SK-N-SH (cell line): ENCODE measurements around the gene GPX2. TPM values are rescaled to one million over a fixed set of nuclear protein-coding genes. Genes with fewer than 3 reads are reported as not detected.

Source experiments
- CTCF ChIA-PET: fragments of 300-600, 350-600 bp; formaldehyde crosslinking; extraction: SDS; loops from one replicate; lab custom pipeline; 2021; lab: Yijun Ruan, JAX
- POLR2A ChIA-PET: fragments of 350-600 bp; sonication (Branson Sonifier 250); formaldehyde crosslinking; extraction: SDS; loops from one replicate; lab custom pipeline; 2020; ENCODE audit warnings: antibody characterized with exemption, inconsistent platforms; lab: Yijun Ruan, JAX
- DNase-seq: peaks from one replicate; pipeline ENCODE4 v3.0.0; 2012
- H2AFZ ChIP-seq: fragments of 200-600 bp; sonication (generic); 2 replicates; pipeline ENCODE4 v1.8.1; 2016; ENCODE audit warnings: antibody characterized with exemption, mild to moderate bottlenecking, low read depth
- H3F3A ChIP-seq: fragments of 200-600 bp; sonication (generic); replicated peaks from 2 replicates; pipeline ENCODE3; 2016; ENCODE audit warnings: antibody characterized with exemption, mild to moderate bottlenecking; ENCODE audit not compliant: insufficient read depth
- H3K27ac ChIP-seq, 2 experiments: fragments of 200-500 bp in 1 of 2; fragments of 200-600 bp in 1 of 2; sonication (Bioruptor generic) in 1 of 2; sonication (generic), shearing (Covaris generic) in 1 of 2; 2 replicates each; pipeline versions ENCODE4 v1.5.1 to v1.6.1; 2014 to 2016; ENCODE audit warnings: low read depth in 2 of 2, inconsistent platforms in 1 of 2, low read length in 1 of 2, mild to moderate bottlenecking in 1 of 2, mixed read lengths in 1 of 2
- H3K27me3 ChIP-seq: fragments of 200-600 bp; sonication (generic), shearing (Covaris generic); 2 replicates; pipeline ENCODE4 v1.6.1; 2016; ENCODE audit warnings: mixed run types; ENCODE audit not compliant: insufficient read depth
- H3K36me3 ChIP-seq, 2 experiments: fragments of 200-500 bp in 1 of 2; fragments of 200-600 bp in 1 of 2; sonication (Bioruptor generic) in 1 of 2; sonication (generic) in 1 of 2; replicated peaks in 1 of 2; 2 replicates each; pipeline versions ENCODE3 to v1.5.1; 2014 to 2016; ENCODE audit warnings: low read length in 1 of 2, mild to moderate bottlenecking in 1 of 2; ENCODE audit not compliant: insufficient read depth in 2 of 2, control insufficient read depth in 1 of 2
- H3K4me1 ChIP-seq, 2 experiments: fragments of 200-500 bp in 1 of 2; fragments of 200-600 bp in 1 of 2; sonication (Bioruptor generic) in 1 of 2; sonication (generic), shearing (Covaris generic) in 1 of 2; 2 replicates each; pipeline versions ENCODE4 v1.5.1 to v1.6.1; 2014 to 2016; ENCODE audit warnings: low read depth in 1 of 2, low read length in 1 of 2, mixed run types in 1 of 2; ENCODE audit not compliant: insufficient read depth in 2 of 2, control insufficient read depth in 1 of 2
- H3K4me2 ChIP-seq: fragments of 200-600 bp; sonication (generic), shearing (Covaris generic); 2 replicates; pipeline ENCODE4 v1.6.1; 2017; ENCODE audit warnings: mixed run types
- H3K4me3 ChIP-seq, 2 experiments: fragments of 200-500 bp in 1 of 2; fragments of 200-600 bp in 1 of 2; sonication (Bioruptor generic) in 1 of 2; sonication (generic), shearing (Covaris generic) in 1 of 2; 2 replicates each; pipeline versions ENCODE4 v1.5.1 to v1.8.1; 2014 to 2016; ENCODE audit warnings: low read depth in 2 of 2, inconsistent platforms in 1 of 2, low read length in 1 of 2, mild to moderate bottlenecking in 1 of 2, mixed read lengths in 1 of 2, moderate library complexity in 1 of 2
- H3K79me2 ChIP-seq: fragments of 200-600 bp; sonication (generic); 2 replicates; pipeline ENCODE4 v1.8.1; 2017; ENCODE audit warnings: mild to moderate bottlenecking; ENCODE audit not compliant: insufficient read depth
- H3K9ac ChIP-seq: fragments of 200-600 bp; sonication (generic); 2 replicates; pipeline ENCODE4 v1.6.1; 2017; ENCODE audit warnings: mixed run types
- H3K9me2 ChIP-seq: fragments of 200-600 bp; sonication (generic); 2 replicates; pipeline ENCODE4 v1.6.1; 2017; ENCODE audit warnings: mixed run types
- H3K9me3 ChIP-seq: fragments of 200-600 bp; sonication (generic); 2 replicates; pipeline ENCODE4 v1.6.1; 2017; ENCODE audit warnings: mixed run types, mild to moderate bottlenecking, moderate library complexity
- H4K20me1 ChIP-seq: fragments of 200-600 bp; sonication (generic); 2 replicates; pipeline ENCODE4 v1.6.1; 2017; ENCODE audit warnings: mild to moderate bottlenecking, mixed run types; ENCODE audit not compliant: insufficient read depth
- CHD2 ChIP-seq: fragments of 150-350 bp; IDR thresholded peaks from 2 replicates; pipeline ENCODE4 v1.6.1; 2018; ENCODE audit warnings: low read length; ENCODE audit not compliant: partially characterized antibody
- ELF1 ChIP-seq: IDR thresholded peaks from 2 replicates; pipeline ENCODE4 v1.4.0; 2012
- EP300 ChIP-seq, 2 experiments: IDR thresholded peaks; 2 replicates each; pipeline versions ENCODE4 v1.4.0 to v1.6.1; 2012; ENCODE audit warnings: borderline replicate concordance in 1 of 2, low read depth in 1 of 2, low read length in 1 of 2
- FOXJ3 ChIP-seq: sonication (generic); formaldehyde crosslinking; IDR thresholded peaks from 2 replicates; pipeline ENCODE4 v1.5.1; 2020; ENCODE audit warnings: mild to moderate bottlenecking, missing genetic modification reagents
- FOXM1 ChIP-seq: IDR thresholded peaks from 2 replicates; pipeline ENCODE4 v1.4.0; 2012; ENCODE audit warnings: low read depth, mild to moderate bottlenecking
- GABPA ChIP-seq: IDR thresholded peaks from 2 replicates; pipeline ENCODE4 v1.4.0; 2012; ENCODE audit warnings: low read depth, mild to moderate bottlenecking
- JUND ChIP-seq: IDR thresholded peaks from 2 replicates; pipeline ENCODE4 v1.4.0; 2012
- MXI1 ChIP-seq: IDR thresholded peaks from 2 replicates; pipeline ENCODE4 v1.6.1; 2012; ENCODE audit warnings: mild to moderate bottlenecking, low read depth, low read length, improper control_type of control experiment
- NFIC ChIP-seq: IDR thresholded peaks from 2 replicates; pipeline ENCODE4 v1.4.0; 2012; ENCODE audit warnings: borderline replicate concordance
- NRF1 ChIP-seq: IDR thresholded peaks from 2 replicates; pipeline ENCODE4 v1.6.1; 2012; ENCODE audit warnings: low read depth, mild to moderate bottlenecking, low read length
- RAD21 ChIP-seq: IDR thresholded peaks from 2 replicates; pipeline ENCODE4 v1.6.1; 2012; ENCODE audit warnings: mild to moderate bottlenecking, low read length
- RCOR1 ChIP-seq: fragments of 150-350 bp; IDR thresholded peaks from 2 replicates; pipeline ENCODE4 v1.6.1; 2017; ENCODE audit warnings: antibody characterized with exemption, low read length
- RXRA ChIP-seq: IDR thresholded peaks from 2 replicates; pipeline ENCODE4 v1.4.0; 2012; ENCODE audit warnings: low read depth, mild to moderate bottlenecking, borderline replicate concordance
- SMC3 ChIP-seq: IDR thresholded peaks from 2 replicates; pipeline ENCODE4 v1.6.1; 2012; ENCODE audit warnings: low read depth, low read length, improper control_type of control experiment
- TAF1 ChIP-seq: IDR thresholded peaks from 2 replicates; pipeline ENCODE4 v1.6.1; 2012; ENCODE audit warnings: low read depth, mild to moderate bottlenecking, low read length, moderate library complexity, borderline replicate concordance
- TEAD4 ChIP-seq: IDR thresholded peaks from 2 replicates; pipeline ENCODE4 v1.4.0; 2012; ENCODE audit warnings: mild to moderate bottlenecking, borderline replicate concordance; ENCODE audit not compliant: insufficient read depth
- YY1 ChIP-seq: IDR thresholded peaks from 2 replicates; pipeline ENCODE4 v1.4.0; 2012; ENCODE audit warnings: low read depth, mild to moderate bottlenecking
- WGBS: methylation state at CpG from one replicate; pipeline ENCODE4 v1.1.6; 2017; ENCODE audit warnings: low lambda C conversion rate; 5-methylcytosine and 5-hydroxymethylcytosine counted together
- polyA plus RNA-seq, 3 experiments: library from polyadenylated mRNA; depleted of rRNA; stranded (reverse); fragments of >200 nt; gene quantifications; 2 replicates each; pipeline ENCODE4 v1.2.3, GENCODE V29; 2012
- TF ChIP-seq, protein P1 (sequence below): IDR thresholded peaks from 2 replicates; pipeline ENCODE4 v1.4.0; 2012; ENCODE audit warnings: low read depth, borderline replicate concordance
- TF ChIP-seq, protein P2 (sequence below): fragments of 150-350 bp; IDR thresholded peaks from 2 replicates; pipeline ENCODE4 v1.6.1; 2017; ENCODE audit warnings: antibody characterized with exemption, low read length, low read depth, borderline replicate concordance

GPX2 gene
- polyA plus RNA-seq, 1 of the 3 experiments (the other 2 are of a cell fraction), result not detected

DNA sequence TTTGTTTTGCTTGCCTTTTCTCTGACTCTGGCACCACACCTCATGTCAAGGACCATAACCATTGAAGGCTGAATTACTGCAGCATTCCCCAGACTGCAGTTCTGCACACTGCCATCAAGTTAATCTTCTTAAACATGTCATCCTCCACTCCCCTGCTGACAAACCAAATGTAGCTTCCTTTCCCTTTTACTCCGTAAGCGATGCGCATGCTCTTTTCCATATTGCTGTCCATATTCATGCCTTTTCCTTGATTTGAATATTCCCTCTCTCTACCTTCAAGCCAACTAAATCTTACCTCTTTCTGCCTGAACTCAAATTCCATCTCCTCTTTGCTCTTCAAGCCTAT is 13.6 kb downstream of the GPX2 start:
- Histone ChIP-seq H3K9me3 (no peaks in the 10 kb centered on the region), H3K27me3 (no peaks in the 10 kb centered on the region), H3K4me2 (no peak overlapping the region), H3K79me2 (peaks cover 20% of the 10 kb centered on the region), H3K27ac (no peak overlapping the region; a peak in 1 of 4 replicates), H3K9me2 (no peaks in the 10 kb centered on the region), H4K20me1 (no peaks in the 10 kb centered on the region), H3K9ac (no peak overlapping the region), H2AFZ (no peak overlapping the region), H3K36me3 (peaks cover 79 to 84% of the 10 kb centered on the region in 2 experiments), H3K4me3 (no peak overlapping the region), H3K4me1 (peaks cover 0 to 5% of the 10 kb centered on the region in 2 experiments; a peak in 3 of 4 replicates), H3F3A (peaks cover 5% of the 10 kb centered on the region)
- ChIA-PET POLR2A (no interaction called here), CTCF (interaction anchor here (1.3 to 3.0 kb wide), 2 partner anchors 37 to 129 kb away, joined by 4 to 9 read pairs; no protein-coding TSS in a partner anchor)
- 97% methylated on average over 3 of the region's 3 CpGs for WGBS
- no peak for TF ChIP-seq CHD2
- no peak for TF ChIP-seq FOXJ3 (CRISPR knock-in tag)
- TF ChIP-seq, protein P1, sequence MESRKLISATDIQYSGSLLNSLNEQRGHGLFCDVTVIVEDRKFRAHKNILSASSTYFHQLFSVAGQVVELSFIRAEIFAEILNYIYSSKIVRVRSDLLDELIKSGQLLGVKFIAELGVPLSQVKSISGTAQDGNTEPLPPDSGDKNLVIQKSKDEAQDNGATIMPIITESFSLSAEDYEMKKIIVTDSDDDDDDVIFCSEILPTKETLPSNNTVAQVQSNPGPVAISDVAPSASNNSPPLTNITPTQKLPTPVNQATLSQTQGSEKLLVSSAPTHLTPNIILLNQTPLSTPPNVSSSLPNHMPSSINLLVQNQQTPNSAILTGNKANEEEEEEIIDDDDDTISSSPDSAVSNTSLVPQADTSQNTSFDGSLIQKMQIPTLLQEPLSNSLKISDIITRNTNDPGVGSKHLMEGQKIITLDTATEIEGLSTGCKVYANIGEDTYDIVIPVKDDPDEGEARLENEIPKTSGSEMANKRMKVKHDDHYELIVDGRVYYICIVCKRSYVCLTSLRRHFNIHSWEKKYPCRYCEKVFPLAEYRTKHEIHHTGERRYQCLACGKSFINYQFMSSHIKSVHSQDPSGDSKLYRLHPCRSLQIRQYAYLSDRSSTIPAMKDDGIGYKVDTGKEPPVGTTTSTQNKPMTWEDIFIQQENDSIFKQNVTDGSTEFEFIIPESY, result no peak
- TF ChIP-seq, protein P2, sequence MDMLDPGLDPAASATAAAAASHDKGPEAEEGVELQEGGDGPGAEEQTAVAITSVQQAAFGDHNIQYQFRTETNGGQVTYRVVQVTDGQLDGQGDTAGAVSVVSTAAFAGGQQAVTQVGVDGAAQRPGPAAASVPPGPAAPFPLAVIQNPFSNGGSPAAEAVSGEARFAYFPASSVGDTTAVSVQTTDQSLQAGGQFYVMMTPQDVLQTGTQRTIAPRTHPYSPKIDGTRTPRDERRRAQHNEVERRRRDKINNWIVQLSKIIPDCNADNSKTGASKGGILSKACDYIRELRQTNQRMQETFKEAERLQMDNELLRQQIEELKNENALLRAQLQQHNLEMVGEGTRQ, result no peak
- no peak for TF ChIP-seq MXI1
- DNase-seq, result no peak

DNA sequence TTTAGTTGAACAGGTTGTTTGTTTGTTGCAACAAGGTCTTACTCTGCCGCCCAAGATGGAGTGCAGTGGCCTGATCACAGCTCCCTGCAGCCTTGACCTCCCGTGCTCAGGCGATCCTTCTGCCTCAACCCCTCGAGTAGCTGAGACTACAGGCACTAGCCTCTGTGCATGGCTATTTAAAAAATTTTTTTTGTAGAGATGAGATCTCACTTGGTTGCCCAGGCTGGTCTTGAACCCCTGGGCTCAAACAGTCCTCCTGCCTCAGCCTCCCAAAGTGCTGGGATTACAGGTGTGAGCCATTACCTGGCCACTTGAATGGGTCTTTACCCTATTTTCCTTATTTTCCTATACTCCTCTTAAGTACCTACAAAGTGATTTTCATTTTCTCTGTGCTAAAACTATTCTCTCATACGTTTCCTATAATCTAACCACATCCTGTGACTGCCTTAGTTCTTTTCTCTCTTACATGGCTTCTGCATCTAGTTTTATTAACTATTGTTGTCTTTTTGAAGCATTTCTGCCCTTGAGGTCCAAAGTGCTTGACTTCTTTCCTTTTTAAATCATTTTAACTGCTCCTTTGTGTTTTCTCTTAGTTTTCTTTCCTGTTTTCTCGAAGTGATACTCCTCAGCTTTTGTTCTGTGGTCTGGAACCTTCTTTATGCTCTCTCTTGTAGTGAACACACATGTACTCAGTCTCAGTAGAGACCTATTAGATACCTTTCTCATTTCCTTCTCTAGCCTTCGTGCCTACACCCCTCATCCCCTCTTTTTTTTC is 14.1 kb downstream of the GPX2 start:
- WGBS, result 96% methylated on average over 7 of the region's 7 CpGs
- peaks cover 18% of the 10 kb centered on the region for H3K79me2 ChIP-seq
- H3K4me2 ChIP-seq, result no peak overlapping the region
- peaks cover 82% of the 10 kb centered on the region in 2 experiments for H3K36me3 ChIP-seq
- H2AFZ ChIP-seq, result no peak overlapping the region
- CTCF ChIA-PET, result interaction anchor here (1.3 to 3.0 kb wide), 2 partner anchors 37 to 129 kb away, joined by 4 to 9 read pairs; no protein-coding TSS in a partner anchor
- H3K27me3 ChIP-seq, result no peaks in the 10 kb centered on the region
- H3F3A ChIP-seq, result peaks cover 5% of the 10 kb centered on the region
- no peaks in the 10 kb centered on the region for H3K9me3 ChIP-seq
- POLR2A ChIA-PET, result no interaction called here
- H3K9me2 ChIP-seq, result no peaks in the 10 kb centered on the region
- H4K20me1 ChIP-seq, result no peaks in the 10 kb centered on the region
- H3K27ac ChIP-seq, result no peak overlapping the region; a peak in 1 of 4 replicates
- peaks cover 0 to 5% of the 10 kb centered on the region in 2 experiments; a peak in 2 of 4 replicates for H3K4me1 ChIP-seq
- no peak overlapping the region for H3K9ac ChIP-seq
- no peak for DNase-seq
- TF ChIP-seq SMC3 (no peak), ELF1 (no peak), EP300 (IDR thresholded peaks at IDR 0.05; ENCODE audit: borderline replicate concordance in 1 of 2, low read depth in 1 of 2, low read length in 1 of 2) (no peak), GABPA (no peak), NRF1 (no peak), TEAD4 (no peak), NFIC (no peak), RXRA (no peak), YY1 (no peak), RAD21 (no peak), FOXM1 (no peak), TAF1 (no peak), JUND (no peak), RCOR1 (no peak)
- TF ChIP-seq, protein P2, result no peak
- no peak overlapping the region for H3K4me3 ChIP-seq
